ENCODE results near the gene KMT5C.

GRCh38 chr19:55385724-55386492 is 46.2 kb downstream of the KMT5C start, which contains the start of gene RPL28:
- TF ChIP-seq POLR2A (IDR thresholded peaks at IDR 0.05; ENCODE audit: low read depth, low read length) (peak; percentile 100), POLR2AphosphoS5 (IDR thresholded peaks at IDR 0.05; ENCODE audit: low read depth, low read length) (peak; percentile 100), TAF1 (IDR thresholded peaks at IDR 0.05; ENCODE audit: borderline replicate concordance, low read depth, low read length) (peak; percentile 100)
